Measurements from ENCODE around the gene POMGNT2.

POMGNT2 gene

DNA sequence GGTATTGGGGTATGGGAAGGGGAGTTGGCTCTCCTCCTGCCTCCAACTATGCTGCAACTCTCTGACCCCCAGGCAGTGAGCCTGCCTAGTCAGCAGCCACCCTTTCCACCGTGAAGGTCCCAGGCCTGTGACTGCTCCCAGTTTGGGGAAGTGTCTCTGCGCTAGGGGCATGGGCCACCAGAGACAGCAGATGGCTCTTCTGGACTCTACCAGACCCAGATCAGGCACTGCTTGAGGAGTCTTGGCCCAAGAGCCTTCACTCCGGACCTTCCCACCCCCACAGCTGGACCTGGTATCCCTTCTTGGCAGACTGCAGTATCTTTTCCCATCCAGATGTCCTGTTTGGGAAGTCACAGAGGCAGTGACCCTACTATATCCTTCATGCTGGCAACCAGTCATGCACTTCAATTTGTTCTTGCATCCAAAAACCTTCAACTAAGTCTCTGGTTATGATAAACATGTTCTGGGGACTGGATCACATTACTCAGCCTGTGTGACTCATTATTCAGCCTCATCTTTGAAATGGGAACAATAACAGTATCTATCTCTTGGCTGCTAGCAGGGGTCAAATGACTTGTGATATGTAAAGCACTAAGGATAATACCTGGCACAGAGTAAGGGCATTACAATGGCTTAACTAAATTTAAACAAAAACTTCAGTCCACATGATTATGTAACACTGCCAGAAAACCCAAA is 62.7 kb downstream of the POMGNT2 start:
- no peak for DNase-seq

- no peak for DNase-seq
Measured at GRCh38 chr3:43041517-43041916, 64.4 kb downstream of the POMGNT2 start.

DNA sequence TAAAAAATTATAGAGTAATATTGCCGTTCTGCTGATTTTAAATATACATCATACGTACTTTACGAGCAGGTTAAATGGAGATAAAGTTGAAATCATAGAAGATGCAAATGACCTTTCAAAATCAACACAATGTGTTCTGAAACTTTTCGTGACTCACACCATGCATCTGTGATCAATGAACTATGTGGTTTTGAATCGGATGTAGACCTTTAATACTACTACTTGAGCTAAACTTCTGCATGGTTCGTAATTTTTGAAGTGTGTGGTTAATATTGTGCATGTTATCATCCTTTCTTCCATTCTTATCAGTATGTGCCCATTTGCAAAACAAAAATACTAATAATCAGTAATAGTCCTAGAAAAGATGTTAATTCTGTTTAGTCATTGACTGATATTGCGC is 67.9 kb downstream of the POMGNT2 start:
- DNase-seq: no peak

DNA sequence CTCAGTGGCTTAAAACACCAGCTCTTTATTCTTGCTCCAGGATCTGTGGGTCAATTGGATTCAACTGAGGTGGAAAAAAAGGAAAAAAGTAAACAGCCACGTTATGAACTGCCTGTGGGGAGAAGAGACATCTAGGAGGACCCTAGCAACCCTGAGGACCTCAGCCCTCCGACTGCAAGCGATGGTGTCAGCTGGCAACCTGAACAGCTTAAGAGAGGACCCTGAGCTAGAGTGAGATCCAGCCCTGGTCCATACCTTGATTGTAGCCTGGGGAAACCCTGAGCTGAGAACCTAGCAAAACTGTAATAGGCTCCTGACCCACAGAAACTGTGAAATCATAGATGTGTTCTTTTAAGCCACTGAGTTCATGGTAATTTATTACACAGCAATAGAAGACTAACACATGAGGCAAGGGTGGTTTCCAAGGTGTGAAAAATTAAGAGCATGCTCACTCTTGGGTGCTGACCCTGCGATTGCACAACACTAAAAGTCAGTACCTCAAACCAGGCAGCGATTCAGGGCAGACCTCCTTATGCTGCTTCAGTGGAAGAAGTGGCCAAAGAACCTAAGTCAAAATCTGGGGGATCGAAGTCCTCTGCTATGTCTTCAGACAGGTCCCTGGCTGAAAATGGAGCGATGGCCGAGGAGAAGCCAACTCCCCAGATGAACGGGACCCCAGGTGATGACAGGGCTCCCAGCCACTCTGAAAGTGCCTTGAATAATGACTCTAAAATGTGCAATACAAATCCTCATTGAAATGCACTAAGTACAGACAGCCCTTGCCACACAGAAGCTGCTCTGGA is 69.1 kb downstream of the POMGNT2 start:
- DNase-seq: no peak

- no peak for DNase-seq
Measured at GRCh38 chr3:43035801-43036365, 70.0 kb downstream of the POMGNT2 start.

- DNase-seq: no peak
Measured at GRCh38 chr3:43034911-43035310, 71.0 kb downstream of the POMGNT2 start.

- no peak for DNase-seq
Measured at GRCh38 chr3:43034200-43034599, 71.7 kb downstream of the POMGNT2 start.

DNA sequence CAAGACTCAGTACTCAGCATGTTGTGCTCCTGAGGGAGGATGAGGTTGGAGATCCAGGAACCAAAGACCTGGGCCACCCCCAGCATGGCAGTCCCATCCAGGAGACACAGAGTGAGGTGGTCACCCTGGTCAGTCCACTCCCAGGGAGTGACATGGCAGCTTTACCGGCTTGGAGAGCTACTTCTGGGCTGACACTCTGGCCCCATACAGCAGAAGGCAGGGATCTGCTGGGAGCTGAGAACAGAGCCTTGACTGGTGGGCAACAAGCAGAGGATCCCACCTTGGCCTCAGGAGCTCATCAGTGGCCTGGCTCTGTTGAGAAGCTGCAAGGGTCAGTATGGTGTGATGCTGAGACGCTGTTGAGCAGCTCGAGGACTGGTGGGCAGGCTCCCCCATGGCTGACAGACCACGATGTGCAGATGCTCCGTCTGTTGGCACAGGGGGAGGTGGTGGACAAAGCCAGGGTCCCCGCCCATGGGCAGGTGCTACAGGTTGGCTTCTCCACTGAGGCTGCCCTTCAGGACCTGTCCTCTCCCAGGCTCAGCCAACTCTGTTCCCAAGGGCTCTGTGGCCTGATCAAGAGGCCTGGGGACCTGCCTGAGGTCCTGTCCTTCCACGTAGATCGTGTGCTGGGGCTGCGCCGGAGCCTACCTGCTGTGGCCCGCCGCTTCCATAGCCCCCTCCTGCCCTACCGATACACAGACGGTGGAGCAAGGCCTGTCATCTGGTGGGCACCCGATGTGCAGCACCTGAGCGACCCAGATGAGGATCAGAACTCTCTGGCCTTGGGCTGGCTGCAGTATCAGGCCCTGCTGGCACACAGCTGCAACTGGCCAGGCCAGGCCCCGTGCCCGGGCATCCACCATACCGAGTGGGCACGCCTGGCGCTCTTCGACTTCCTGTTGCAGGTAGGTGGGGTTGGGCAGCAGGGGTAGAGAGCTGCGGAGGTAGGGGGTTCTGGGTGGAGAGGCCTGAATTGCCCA is 72.9 kb downstream of the POMGNT2 start:
- DNase-seq: no peak

GRCh38 chr3:43031889-43032545 is 73.9 kb downstream of the POMGNT2 start:
- DNase-seq: no peak

DNA sequence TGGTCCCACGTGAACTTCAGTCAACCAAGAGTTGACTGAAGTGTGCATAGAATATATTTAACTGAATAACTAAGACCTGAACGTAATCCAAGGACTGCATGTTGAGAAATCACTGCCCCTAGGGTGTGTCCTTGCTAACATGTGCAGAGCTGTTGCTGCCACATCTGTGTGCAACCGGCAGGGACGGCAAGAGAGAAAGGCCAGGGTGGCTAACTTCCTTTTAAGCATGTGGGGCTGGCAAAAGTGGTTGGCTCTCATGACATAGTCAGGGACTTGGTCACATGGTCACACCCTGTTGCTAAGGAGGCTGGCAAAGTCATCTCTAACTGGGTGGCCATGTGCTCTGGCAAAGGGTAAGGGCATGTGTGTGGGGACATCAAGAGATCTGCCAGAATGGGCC is 74.4 kb downstream of the POMGNT2 start:
- DNase-seq: no peak

- DNase-seq: no peak
Measured at GRCh38 chr3:43030162-43030935, 75.5 kb downstream of the POMGNT2 start.
